ENCODE results near the gene PNO1. TPM values are rescaled to one million over a fixed set of nuclear protein-coding genes. Genes with fewer than 3 reads are reported as not detected.

The PNO1 gene
- total and polyA plus RNA-seq, 9 of the 15 experiments (the other 6 are each of a cell fraction or from before 2014, with no cell fraction given), result 11.8 to 81.7 (median 41.1) TPM

GRCh38 chr2:68157402-68158133 is at the start of gene PNO1 (continued):
- TF ChIP-seq CTCF (IDR thresholded peaks at IDR 0.05 in 2 of 3, conservative IDR thresholded peaks at IDR 0.05 in 1 of 3; ENCODE audit: insufficient read depth in 2 of 3, low read depth in 1 of 3, low read length in 3 of 3), result peak in 1 of 3 experiments; percentile 2; a peak in 1 of 6 replicates
- TF ChIP-seq MYNN (IDR thresholded peaks at IDR 0.05), result peak; percentile 79
- TF ChIP-seq MYNN (CRISPR knock-in tag; IDR thresholded peaks at IDR 0.05), result no peak
- no peak for TF ChIP-seq RBM39 (optimal IDR thresholded peaks at IDR 0.05; ENCODE audit: low read depth, low read length)
- TF ChIP-seq EWSR1 (IDR thresholded peaks at IDR 0.05; ENCODE audit: borderline replicate concordance, low read depth, partially characterized antibody), result no peak
- TF ChIP-seq KLF13 (tag; IDR thresholded peaks at IDR 0.05; ENCODE audit: borderline replicate concordance, low read depth), result peak; percentile 55; the same call in 1 of the 2 replicates
- peak; percentile 94 for TF ChIP-seq HNRNPL (IDR thresholded peaks at IDR 0.05; ENCODE audit: low read depth, low read length)
- no peak; a peak in 1 of 4 replicates for TF ChIP-seq CSDE1 (IDR thresholded peaks at IDR 0.05)
- TF ChIP-seq BHLHE40 (IDR thresholded peaks at IDR 0.05; ENCODE audit: low read length), result peak; percentile 89
- no peak for TF ChIP-seq ZNF146 (CRISPR knock-in tag; IDR thresholded peaks at IDR 0.05; ENCODE audit: unreplicated experiment)
- TF ChIP-seq ZNF354B (CRISPR knock-in tag; IDR thresholded peaks at IDR 0.05), result no peak
- no peak for TF ChIP-seq DLX4 (CRISPR knock-in tag; IDR thresholded peaks at IDR 0.05)
- TF ChIP-seq RBFOX2 (IDR thresholded peaks at IDR 0.05; ENCODE audit: low read depth, low read length), result peak; percentile 89
- TF ChIP-seq ZNF384 (IDR thresholded peaks at IDR 0.05; ENCODE audit: low read depth, low read length), result peak; percentile 27; the same call in 1 of the 2 replicates
- no peak for TF ChIP-seq KAT2B (IDR thresholded peaks at IDR 0.05; ENCODE audit: low read depth, low read length)
- TF ChIP-seq MTF1 (CRISPR knock-in tag; IDR thresholded peaks at IDR 0.05; ENCODE audit: borderline replicate concordance), result no peak
- peak; percentile 48; the same call in 1 of the 2 replicates for TF ChIP-seq MIER1 (IDR thresholded peaks at IDR 0.05; ENCODE audit: low read depth)
- peak; percentile 49; the same call in 1 of the 2 replicates for TF ChIP-seq BACH1 (tag; IDR thresholded peaks at IDR 0.05)
- TF ChIP-seq ESRRB (CRISPR knock-in tag; IDR thresholded peaks at IDR 0.05; ENCODE audit: borderline replicate concordance), result no peak
- TF ChIP-seq KHSRP (IDR thresholded peaks at IDR 0.05), result peak; percentile 44; the same call in 1 of the 2 replicates
- peak in 2 of 3 experiments; percentile 13 to 37 for TF ChIP-seq YY1 (IDR thresholded peaks at IDR 0.05; ENCODE audit: borderline replicate concordance in 1 of 3, control insufficient read depth in 1 of 3, extremely low read depth in 1 of 3, insufficient read depth in 3 of 3, insufficient read length in 1 of 3, insufficient replicate concordance in 2 of 3, low read depth in 1 of 3, low read length in 2 of 3)
- peak; percentile 69 for TF ChIP-seq KDM5B (IDR thresholded peaks at IDR 0.05; ENCODE audit: insufficient replicate concordance, low read depth, low read length)
- peak; percentile 18; the same call in 1 of the 2 replicates for TF ChIP-seq JUND (IDR thresholded peaks at IDR 0.05; ENCODE audit: borderline replicate concordance, low read depth, low read length)
- TF ChIP-seq JUND (tag; IDR thresholded peaks at IDR 0.05; ENCODE audit: borderline replicate concordance, low read depth, low read length), result peak; percentile 37; the same call in 2 of the 3 replicates
- TF ChIP-seq HCFC1 (IDR thresholded peaks at IDR 0.05; ENCODE audit: low read depth, low read length), result peak; percentile 69
- TF ChIP-seq TAL1 (IDR thresholded peaks at IDR 0.05), result peak; percentile 58
- peak; percentile 28; the same call in 1 of the 2 replicates for TF ChIP-seq CHD2 (IDR thresholded peaks at IDR 0.05; ENCODE audit: low read depth, low read length)
- TF ChIP-seq ZNF175 (CRISPR knock-in tag; IDR thresholded peaks at IDR 0.05; ENCODE audit: low read depth), result no peak
